HCT116 (cell line): ENCODE results near the gene ZNF438.

Experiments
- CBX3 ChIP-seq: IDR thresholded peaks from 2 replicates; pipeline ENCODE4 v1.6.1; 2012; ENCODE audit warnings: low read depth
- EZH2 ChIP-seq: fragments of 200-600 bp; sonication (generic); IDR thresholded peaks from 2 replicates; pipeline ENCODE4 v1.6.1; 2017; ENCODE audit warnings: antibody characterized with exemption, mixed run types
- EZH2phosphoT487 ChIP-seq: fragments of 200-600 bp; IDR thresholded peaks from 2 replicates; pipeline ENCODE4 v1.6.1; 2018; ENCODE audit warnings: antibody characterized with exemption, borderline replicate concordance
- MAX ChIP-seq: IDR thresholded peaks from 2 replicates; pipeline ENCODE4 v1.6.1; 2012
- POLR2A ChIP-seq: IDR thresholded peaks from 2 replicates; pipeline ENCODE4 v1.7.0; 2011; ENCODE audit warnings: borderline replicate concordance; ENCODE audit not compliant: insufficient read depth, insufficient read length; ENCODE audit errors: extremely low read depth
- POLR2AphosphoS5 ChIP-seq: IDR thresholded peaks from 2 replicates; pipeline ENCODE4 v1.6.1; 2011; ENCODE audit warnings: mild to moderate bottlenecking, low read depth, low read length, moderate library complexity
- REST ChIP-seq: IDR thresholded peaks from 2 replicates; pipeline ENCODE4 v1.6.1; 2012; ENCODE audit warnings: low read depth
- SIN3A ChIP-seq: IDR thresholded peaks from 2 replicates; pipeline ENCODE4 v1.6.1; 2012; ENCODE audit warnings: low read depth
- TCF7L2 ChIP-seq: IDR thresholded peaks from 2 replicates; pipeline ENCODE4 v1.7.0; 2011; ENCODE audit warnings: borderline replicate concordance, inconsistent platforms; ENCODE audit not compliant: insufficient read depth, insufficient read length; ENCODE audit errors: extremely low read depth
- YY1 ChIP-seq: IDR thresholded peaks from 2 replicates; pipeline ENCODE4 v1.6.1; 2011; ENCODE audit warnings: low read length, low read depth, moderate library complexity, mild to moderate bottlenecking; ENCODE audit not compliant: insufficient replicate concordance; ENCODE audit errors: extremely low read depth
- ZBTB33 ChIP-seq: IDR thresholded peaks from 2 replicates; pipeline ENCODE4 v1.6.1; 2011; ENCODE audit warnings: mild to moderate bottlenecking, low read length, moderate library complexity; ENCODE audit not compliant: insufficient replicate concordance; ENCODE audit errors: extremely low read depth
- TF ChIP-seq, protein P1 (sequence below), 3 experiments: fragments of 200-600 bp in 1 of 3; sonication (generic) in 1 of 3; IDR thresholded peaks in 2 of 3; conservative IDR thresholded peaks in 1 of 3; 2 replicates each; pipeline ENCODE4 v1.5.1; 2012 to 2017; ENCODE audit warnings: low read depth in 2 of 3, low read length in 2 of 3, antibody characterized with exemption in 1 of 3, borderline replicate concordance in 1 of 3, control low read depth in 1 of 3, mild to moderate bottlenecking in 1 of 3, mixed read lengths in 1 of 3, mixed run types in 1 of 3, moderate library complexity in 1 of 3; ENCODE audit not compliant: insufficient read depth in 1 of 3

DNA sequence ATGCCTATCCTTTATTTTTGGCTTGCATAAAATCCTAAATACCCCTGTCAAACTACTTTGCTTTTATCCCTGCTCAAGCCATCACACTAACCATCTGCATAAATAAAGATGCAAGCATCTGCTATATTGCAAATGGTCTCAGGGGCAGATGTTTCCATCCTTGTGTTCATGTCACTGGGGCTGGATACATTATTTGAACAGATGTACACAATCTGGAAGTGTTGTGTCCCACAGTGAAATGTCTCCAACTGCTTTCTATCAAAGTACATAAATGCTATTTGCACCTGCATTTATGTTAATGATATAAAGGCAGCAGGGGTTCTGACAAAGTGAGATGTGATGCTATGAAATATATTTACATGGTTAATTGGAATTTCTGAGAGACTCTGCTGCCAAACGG lies 163.1 kb downstream of the ZNF438 start:
- TF ChIP-seq YY1 (no peak), MAX (no peak), EZH2 (no peak), POLR2AphosphoS5 (no peak), TCF7L2 (no peak), POLR2A (no peak), REST (no peak), SIN3A (no peak), EZH2phosphoT487 (no peak), CBX3 (no peak), ZBTB33 (no peak)
- TF ChIP-seq, protein P1, sequence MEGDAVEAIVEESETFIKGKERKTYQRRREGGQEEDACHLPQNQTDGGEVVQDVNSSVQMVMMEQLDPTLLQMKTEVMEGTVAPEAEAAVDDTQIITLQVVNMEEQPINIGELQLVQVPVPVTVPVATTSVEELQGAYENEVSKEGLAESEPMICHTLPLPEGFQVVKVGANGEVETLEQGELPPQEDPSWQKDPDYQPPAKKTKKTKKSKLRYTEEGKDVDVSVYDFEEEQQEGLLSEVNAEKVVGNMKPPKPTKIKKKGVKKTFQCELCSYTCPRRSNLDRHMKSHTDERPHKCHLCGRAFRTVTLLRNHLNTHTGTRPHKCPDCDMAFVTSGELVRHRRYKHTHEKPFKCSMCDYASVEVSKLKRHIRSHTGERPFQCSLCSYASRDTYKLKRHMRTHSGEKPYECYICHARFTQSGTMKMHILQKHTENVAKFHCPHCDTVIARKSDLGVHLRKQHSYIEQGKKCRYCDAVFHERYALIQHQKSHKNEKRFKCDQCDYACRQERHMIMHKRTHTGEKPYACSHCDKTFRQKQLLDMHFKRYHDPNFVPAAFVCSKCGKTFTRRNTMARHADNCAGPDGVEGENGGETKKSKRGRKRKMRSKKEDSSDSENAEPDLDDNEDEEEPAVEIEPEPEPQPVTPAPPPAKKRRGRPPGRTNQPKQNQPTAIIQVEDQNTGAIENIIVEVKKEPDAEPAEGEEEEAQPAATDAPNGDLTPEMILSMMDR (IDR thresholded peaks at IDR 0.05 in 2 of 3, conservative IDR thresholded peaks at IDR 0.05 in 1 of 3; ENCODE audit: borderline replicate concordance in 1 of 3, insufficient read depth in 1 of 3, low read depth in 2 of 3, low read length in 2 of 3), result no peak
